ENCODE results near the gene CLSTN3.
"Not testable (repeated sequence)": the region's sequence is repeated elsewhere in the genome, so short reads cannot be mapped to it uniquely, and the experiment has no call there.

Gene CLSTN3

GRCh38 chr12:7103837-7104584 lies 26.2 kb upstream of the CLSTN3 start:
- FAIRE-seq = no peak
- DNase-seq (ENCODE audit: insufficient read length, low spot score) = no peak

GRCh38 chr12:7106082-7106481 lies 24.1 kb upstream of the CLSTN3 start:
- FAIRE-seq (no peak), DNase-seq (ENCODE audit: insufficient read length, low spot score) (no peak)

- FAIRE-seq; DNase-seq (ENCODE audit: insufficient read length, low spot score): not testable (repeated sequence)
Observed at GRCh38 chr12:7107181-7107580, 23.0 kb upstream of the CLSTN3 start.

- peak; percentile 64 for FAIRE-seq
- DNase-seq (ENCODE audit: insufficient read length, low spot score) = no peak
Observed at GRCh38 chr12:7107636-7108002, 22.6 kb upstream of the CLSTN3 start.

GRCh38 chr12:7108003-7108795 lies 22.0 kb upstream of the CLSTN3 start:
- DNase-seq (ENCODE audit: insufficient read length, low spot score) (peak; percentile 81), FAIRE-seq (peak; percentile 98)

- DNase-seq (ENCODE audit: insufficient read length, low spot score) (no peak), FAIRE-seq (peak; percentile 93)
Observed at GRCh38 chr12:7108796-7109571, 21.2 kb upstream of the CLSTN3 start, which contains the start of gene C1RL. C1RL (minus strand) TSS chr12:7109214; CDS start chr12:7109180, 34 bp downstream.

GRCh38 chr12:7109572-7109920 lies 20.6 kb upstream of the CLSTN3 start:
- no peak for FAIRE-seq
- no peak for DNase-seq (ENCODE audit: insufficient read length, low spot score)

- FAIRE-seq (no peak), DNase-seq (ENCODE audit: insufficient read length, low spot score) (no peak)
Observed at GRCh38 chr12:7110661-7111060, 19.5 kb upstream of the CLSTN3 start.

GRCh38 chr12:7112041-7112440 lies 18.1 kb upstream of the CLSTN3 start:
- FAIRE-seq (no peak), DNase-seq (ENCODE audit: insufficient read length, low spot score) (no peak)

GRCh38 chr12:7113389-7113871 lies 16.7 kb upstream of the CLSTN3 start:
- FAIRE-seq = peak; percentile 91
- DNase-seq (ENCODE audit: insufficient read length, low spot score) = peak; percentile 60

GRCh38 chr12:7114008-7114407 lies 16.2 kb upstream of the CLSTN3 start:
- DNase-seq (ENCODE audit: insufficient read length, low spot score) = no peak
- no peak for FAIRE-seq

GRCh38 chr12:7114851-7115250 lies 15.3 kb upstream of the CLSTN3 start:
- FAIRE-seq (no peak), DNase-seq (ENCODE audit: insufficient read length, low spot score) (no peak)

- no peak for FAIRE-seq
Observed at GRCh38 chr12:7116196-7116595, 14.0 kb upstream of the CLSTN3 start.

GRCh38 chr12:7116916-7117315 lies 13.3 kb upstream of the CLSTN3 start:
- no peak for DNase-seq (ENCODE audit: insufficient read length, low spot score)
- FAIRE-seq = no peak

More at GRCh38 chr12:7116196-7116595, 14.0 kb upstream of the CLSTN3 start:
- no peak for DNase-seq (ENCODE audit: insufficient read length, low spot score)

- FAIRE-seq = no peak
Observed at GRCh38 chr12:7117670-7118069, 12.5 kb upstream of the CLSTN3 start.

GRCh38 chr12:7118881-7119280 lies 11.3 kb upstream of the CLSTN3 start:
- no peak for DNase-seq (ENCODE audit: insufficient read length, low spot score)
- no peak for FAIRE-seq

More at GRCh38 chr12:7117670-7118069, 12.5 kb upstream of the CLSTN3 start:
- no peak for DNase-seq (ENCODE audit: insufficient read length, low spot score)

GRCh38 chr12:7120166-7120565 lies 10.0 kb upstream of the CLSTN3 start:
- DNase-seq (ENCODE audit: insufficient read length, low spot score) (no peak), FAIRE-seq (no peak)

- FAIRE-seq (no peak), DNase-seq (ENCODE audit: insufficient read length, low spot score) (no peak)
Observed at GRCh38 chr12:7121324-7121723, 8.8 kb upstream of the CLSTN3 start.

GRCh38 chr12:7122811-7123769 lies 7.1 kb upstream of the CLSTN3 start:
- no peak for DNase-seq (ENCODE audit: insufficient read length, low spot score)
- FAIRE-seq = no peak

All from GM19239 (cell line).